Stimulated activated CD4-positive, alpha-beta T cell treated with anti-CD3 and anti-CD28 coated beads, Interleukin-1b, Interleukin-23, amount 100 ng/mL, for 24 hours (primary cell): ENCODE results near the gene ATAD2B.

Experiments
- DNase-seq, 4 experiments: peaks; one replicate each; pipeline ENCODE4 v3.0.0-alpha.2; 2020; ENCODE audit warnings: low read depth in 4 of 4, low spot score in 1 of 4

Gene ATAD2B

DNA sequence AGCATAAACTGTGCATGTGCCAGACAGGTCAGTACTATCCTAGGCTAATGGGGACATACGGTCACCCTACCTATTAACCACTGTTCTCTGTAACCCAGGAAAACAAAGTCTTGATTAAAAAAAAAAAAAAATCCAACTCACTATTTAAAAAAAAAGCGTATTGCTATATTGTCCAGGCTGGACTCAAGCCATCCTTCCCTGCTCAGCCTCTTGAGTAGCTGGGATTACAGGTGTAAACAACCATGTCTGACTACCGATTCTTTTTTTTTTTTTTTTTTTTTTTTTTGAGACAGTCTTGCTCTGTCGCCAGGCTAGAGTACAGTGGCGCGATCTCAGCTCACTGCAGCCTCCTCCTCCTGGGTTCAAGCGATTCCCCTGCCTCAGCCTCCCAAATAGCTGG lies 11.6 kb downstream of the ATAD2B start:
- DNase-seq = no peak

GRCh38 chr2:23912054-23912453 lies 14.9 kb downstream of the ATAD2B start:
- DNase-seq = no peak

- no peak for DNase-seq
Observed at GRCh38 chr2:23905155-23905554, 21.8 kb downstream of the ATAD2B start.

DNA sequence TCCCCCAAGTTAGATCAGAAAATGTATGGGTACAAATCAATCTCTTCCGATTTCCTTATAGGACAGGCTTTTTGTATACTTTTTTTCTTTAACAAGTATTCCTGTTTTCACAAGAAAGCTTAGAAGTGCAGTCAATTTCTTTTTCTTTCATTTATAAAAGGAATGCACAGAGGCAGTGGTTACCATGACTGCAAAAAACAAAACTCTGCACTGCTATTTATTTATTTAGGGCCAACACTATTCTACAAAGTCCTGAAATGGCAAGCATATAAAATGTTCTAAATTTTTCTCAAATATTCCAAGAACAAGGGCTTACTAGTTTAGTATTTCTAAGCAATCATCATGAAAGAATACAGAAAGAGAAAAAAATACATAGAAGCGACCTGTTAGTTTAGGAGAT lies 22.2 kb downstream of the ATAD2B start:
- no peak for DNase-seq

- no peak for DNase-seq
Observed at GRCh38 chr2:23904215-23904614, 22.7 kb downstream of the ATAD2B start.

- no peak for DNase-seq
Observed at GRCh38 chr2:23903034-23903433, 23.9 kb downstream of the ATAD2B start.

GRCh38 chr2:23901966-23902846 lies 24.7 kb downstream of the ATAD2B start:
- no peak for DNase-seq

DNA sequence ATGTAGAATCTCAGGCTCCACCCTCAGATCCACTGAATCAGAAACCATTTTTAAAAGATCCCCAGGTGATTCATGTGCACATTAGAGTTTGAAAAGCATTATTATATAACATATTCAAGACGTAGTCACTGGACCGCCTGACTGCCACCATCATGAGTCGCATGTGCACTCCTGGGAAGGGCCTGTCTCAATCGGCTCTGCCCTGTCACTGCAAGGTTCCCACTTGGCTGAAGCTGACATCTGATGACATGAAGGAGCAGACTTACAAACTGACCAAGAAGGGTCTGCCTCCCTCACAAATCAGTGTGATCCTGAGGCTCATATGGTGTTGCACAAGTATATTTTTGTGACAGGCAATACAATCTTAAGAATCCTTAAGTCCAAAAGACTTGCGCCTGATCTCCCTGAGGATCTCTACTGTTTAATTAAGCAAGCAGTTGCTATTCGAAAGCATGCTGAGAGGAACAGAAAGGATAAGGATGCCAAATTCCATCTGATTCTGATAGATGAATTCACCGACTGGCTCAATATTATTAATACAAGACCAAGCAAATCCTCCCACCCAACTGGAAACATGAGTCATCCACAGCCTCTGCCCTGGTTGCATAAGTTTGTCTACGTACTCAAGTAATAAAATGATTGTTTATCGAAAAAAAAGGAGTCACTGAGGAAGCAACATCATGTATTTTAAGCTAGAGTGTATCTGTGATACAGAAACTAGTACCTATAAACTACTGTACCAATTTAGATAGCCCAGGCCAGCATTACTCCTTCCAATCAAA lies 26.2 kb downstream of the ATAD2B start:
- no peak for DNase-seq

DNA sequence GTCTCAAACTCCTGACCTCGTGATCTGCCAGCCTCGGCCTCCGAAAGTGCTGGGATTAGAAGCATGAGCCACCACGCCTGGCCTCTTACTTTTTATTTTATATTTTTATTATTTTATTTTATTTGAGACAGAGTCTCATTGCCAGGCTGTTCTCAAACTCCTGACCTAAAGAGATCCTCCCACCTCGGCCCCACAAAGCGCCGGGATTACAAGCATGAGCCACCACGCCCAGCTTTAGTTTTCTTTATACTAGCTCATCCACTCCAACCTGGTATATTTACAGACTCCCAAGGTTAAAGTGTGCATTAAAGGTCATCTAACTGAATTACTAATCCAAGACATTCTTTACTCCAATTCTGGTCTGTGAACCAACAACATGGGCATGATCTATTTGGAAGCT lies 26.8 kb downstream of the ATAD2B start:
- DNase-seq = no peak

GRCh38 chr2:23871206-23871605 lies 55.7 kb downstream of the ATAD2B start:
- no peak for DNase-seq

DNA sequence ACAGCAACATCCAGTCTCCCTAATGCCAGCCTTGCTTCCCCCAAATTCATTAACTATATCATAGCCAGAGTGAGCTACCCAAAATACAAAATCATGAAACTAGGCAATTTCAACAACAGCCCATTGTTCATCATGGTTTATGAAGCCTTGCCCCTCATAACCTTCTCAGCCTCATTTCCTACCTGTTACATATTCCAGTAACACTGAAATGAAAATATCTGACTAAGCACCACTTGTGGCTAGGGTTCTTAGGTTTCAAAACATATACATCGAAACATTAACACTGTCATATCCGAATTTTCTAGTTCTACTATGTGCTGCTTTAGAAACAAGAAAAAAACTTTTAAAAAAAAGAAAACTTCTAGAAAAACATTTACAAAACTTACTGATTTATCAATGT lies 59.5 kb downstream of the ATAD2B start:
- no peak for DNase-seq

- no peak for DNase-seq
Observed at GRCh38 chr2:23862716-23863426, 64.1 kb downstream of the ATAD2B start.

GRCh38 chr2:23861952-23862351 lies 65.0 kb downstream of the ATAD2B start:
- DNase-seq = no peak

DNA sequence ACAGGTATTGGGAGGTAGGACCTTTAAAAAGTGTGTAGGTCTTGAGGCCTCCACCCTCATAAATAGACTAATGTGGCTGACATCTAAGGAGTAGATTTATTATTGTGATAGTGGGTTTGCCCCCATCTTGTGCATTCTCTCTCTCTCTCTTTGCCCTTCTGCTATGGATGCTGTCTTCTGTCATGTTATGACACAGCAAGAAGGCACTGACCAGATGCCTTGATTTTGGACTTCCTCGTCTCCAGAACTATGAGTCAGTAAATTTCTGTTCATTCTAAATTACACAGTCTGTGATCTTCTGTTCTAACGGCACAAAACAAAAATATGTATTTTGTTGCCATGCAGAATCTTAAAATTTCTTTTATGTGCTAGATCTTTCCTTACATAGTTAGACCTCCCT lies 66.9 kb downstream of the ATAD2B start:
- DNase-seq = no peak

DNA sequence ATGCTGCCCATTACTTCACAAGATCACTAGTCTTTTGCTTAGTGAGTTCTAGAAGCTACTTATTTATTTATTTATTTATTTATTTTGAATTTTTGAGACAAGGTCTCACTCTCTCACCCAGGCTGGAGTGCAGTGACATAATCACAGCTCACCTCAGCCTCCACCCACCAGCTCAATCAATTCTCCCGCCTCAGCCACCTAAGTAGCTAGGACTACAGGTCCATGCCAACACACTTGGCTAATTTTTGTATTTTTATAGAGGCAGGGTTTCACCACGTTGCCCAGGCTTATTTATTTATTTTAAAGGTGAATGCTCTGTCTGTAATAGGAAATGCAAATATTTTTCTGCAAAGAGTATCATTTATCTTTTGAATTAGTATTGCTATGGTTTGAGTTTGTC lies 67.7 kb downstream of the ATAD2B start:
- DNase-seq = no peak

GRCh38 chr2:23850564-23851256 lies 76.2 kb downstream of the ATAD2B start:
- DNase-seq = no peak

- no peak for DNase-seq
Observed at GRCh38 chr2:23844905-23845304, 82.0 kb downstream of the ATAD2B start.

GRCh38 chr2:23843051-23843976 lies 83.6 kb downstream of the ATAD2B start:
- DNase-seq = no peak

DNA sequence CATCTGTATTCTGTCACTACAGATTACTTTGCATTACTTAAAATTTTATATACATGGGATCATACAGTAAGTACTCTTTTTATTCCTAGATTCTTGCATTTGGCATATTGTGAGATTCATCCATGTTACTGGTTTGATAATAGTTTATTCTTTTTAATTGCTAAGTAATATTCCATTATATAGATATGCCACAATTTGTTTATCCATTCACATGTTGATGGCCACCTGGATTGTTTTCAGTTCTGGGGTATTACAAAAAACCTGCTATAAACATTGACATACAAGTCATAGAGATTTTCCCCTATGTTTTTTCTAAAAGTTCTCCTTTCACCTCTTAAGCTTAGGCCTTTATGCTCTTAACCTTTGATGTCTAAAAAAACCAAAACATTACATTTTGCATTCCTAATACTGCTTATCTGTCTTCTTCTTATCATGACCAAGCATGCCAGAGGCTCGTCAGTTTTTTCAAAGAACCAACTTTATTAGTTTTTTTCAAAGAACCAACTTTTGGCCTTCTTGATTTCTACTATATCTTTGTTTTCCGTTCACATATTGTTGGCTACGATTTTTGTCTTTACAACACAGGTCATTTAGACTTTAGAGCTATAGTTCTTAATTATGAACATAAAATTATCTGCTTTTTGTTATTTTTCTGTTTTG lies 86.9 kb downstream of the ATAD2B start:
- DNase-seq = no peak

DNA sequence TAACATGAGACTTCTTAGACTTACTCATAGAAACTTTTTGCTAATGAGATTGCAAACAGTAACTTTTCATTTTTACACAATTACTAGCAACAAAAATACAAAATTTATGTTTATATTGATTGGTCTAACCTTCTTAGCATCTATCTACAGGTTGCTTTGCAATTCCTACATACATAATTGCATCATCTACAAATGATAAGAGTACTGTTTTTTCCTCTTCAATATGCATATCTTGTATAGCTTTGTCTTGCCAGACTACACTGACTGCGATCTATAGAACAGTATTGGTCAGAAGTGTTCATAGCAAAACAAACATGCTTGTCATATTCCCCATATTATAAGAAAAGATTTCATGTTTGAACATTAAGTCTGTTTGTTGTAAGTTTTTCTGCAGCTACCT lies 87.9 kb downstream of the ATAD2B start:
- DNase-seq = no peak
